Transverse colon (tissue), 4 donors: ENCODE measurements around the gene EMC1.
"Not testable (repeated sequence)": the region's sequence is repeated elsewhere in the genome, so short reads cannot be mapped to it uniquely, and the experiment has no call there.

Source experiments
- EP300 ChIP-seq: sonication (generic); formaldehyde crosslinking; IDR thresholded peaks from one replicate; pipeline ENCODE4 v1.6.1; 2017; ENCODE audit warnings: antibody characterized with exemption, low read depth
- POLR2A ChIP-seq: fragments of 450-650 bp; IDR thresholded peaks from one replicate; pipeline ENCODE4 v1.6.1; 2016; ENCODE audit warnings: antibody characterized with exemption, mild to moderate bottlenecking, moderate library complexity
- POLR2AphosphoS5 ChIP-seq, 3 donors: sonication (generic); formaldehyde crosslinking; IDR thresholded peaks; one replicate each; pipeline ENCODE4 v1.6.1; 2016; ENCODE audit warnings: antibody characterized with exemption in 3 of 3
- TF ChIP-seq, protein P1 (sequence below), 5 experiments: fragments of 200-600 bp in 3 of 5; fragments of 450-650 bp in 2 of 5; sonication (generic) in 3 of 5; IDR thresholded peaks; 1 replicate in 2 of 5; 2 replicates in 3 of 5; pipeline ENCODE4 v1.5.1; 2016 to 2017; ENCODE audit warnings: antibody characterized with exemption in 5 of 5, inconsistent platforms in 3 of 5, mild to moderate bottlenecking in 2 of 5, moderate library complexity in 1 of 5

DNA sequence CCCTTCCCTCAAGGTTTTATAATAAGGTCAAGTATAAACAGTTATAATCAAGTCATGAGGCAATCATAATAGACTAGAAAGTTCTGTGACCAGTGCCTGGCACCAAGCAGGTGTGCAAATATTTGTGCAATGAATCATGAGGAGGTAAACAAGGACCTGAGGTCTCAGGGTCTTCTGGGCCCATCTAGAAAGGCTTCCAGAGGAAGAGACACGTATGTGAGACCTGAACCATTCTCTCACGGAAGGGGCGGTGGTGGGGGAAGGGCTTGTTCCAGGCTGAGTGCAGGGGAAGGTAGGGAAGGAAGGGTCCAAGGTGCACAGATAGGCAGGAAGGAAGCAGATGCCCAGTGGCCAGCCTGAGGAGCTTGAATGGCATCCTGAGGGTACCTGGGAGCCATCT, 34.0 kb upstream of the EMC1 start:
- TF ChIP-seq, protein P1, sequence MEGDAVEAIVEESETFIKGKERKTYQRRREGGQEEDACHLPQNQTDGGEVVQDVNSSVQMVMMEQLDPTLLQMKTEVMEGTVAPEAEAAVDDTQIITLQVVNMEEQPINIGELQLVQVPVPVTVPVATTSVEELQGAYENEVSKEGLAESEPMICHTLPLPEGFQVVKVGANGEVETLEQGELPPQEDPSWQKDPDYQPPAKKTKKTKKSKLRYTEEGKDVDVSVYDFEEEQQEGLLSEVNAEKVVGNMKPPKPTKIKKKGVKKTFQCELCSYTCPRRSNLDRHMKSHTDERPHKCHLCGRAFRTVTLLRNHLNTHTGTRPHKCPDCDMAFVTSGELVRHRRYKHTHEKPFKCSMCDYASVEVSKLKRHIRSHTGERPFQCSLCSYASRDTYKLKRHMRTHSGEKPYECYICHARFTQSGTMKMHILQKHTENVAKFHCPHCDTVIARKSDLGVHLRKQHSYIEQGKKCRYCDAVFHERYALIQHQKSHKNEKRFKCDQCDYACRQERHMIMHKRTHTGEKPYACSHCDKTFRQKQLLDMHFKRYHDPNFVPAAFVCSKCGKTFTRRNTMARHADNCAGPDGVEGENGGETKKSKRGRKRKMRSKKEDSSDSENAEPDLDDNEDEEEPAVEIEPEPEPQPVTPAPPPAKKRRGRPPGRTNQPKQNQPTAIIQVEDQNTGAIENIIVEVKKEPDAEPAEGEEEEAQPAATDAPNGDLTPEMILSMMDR (IDR thresholded peaks at IDR 0.05): not testable (repeated sequence)
- not testable (repeated sequence) for TF ChIP-seq POLR2A; EP300; POLR2AphosphoS5 (IDR thresholded peaks at IDR 0.05)
